OCI-LY3 (cell line): ENCODE results near the gene RBM19.

ENCODE experiments used
- CTCF ChIP-seq: fragments of 200-600, 300-600 bp; sonication (generic); IDR thresholded peaks from 2 replicates; pipeline ENCODE4 v1.5.1; 2014; ENCODE audit warnings: antibody characterized with exemption, low read length, low read depth
- EZH2phosphoT487 ChIP-seq: fragments of 200-600 bp; shearing (Covaris generic); IDR thresholded peaks from 2 replicates; pipeline ENCODE4 v1.6.1; 2018; ENCODE audit warnings: antibody characterized with exemption, mixed run types, low read depth

- no peak for TF ChIP-seq EZH2phosphoT487
- TF ChIP-seq CTCF, result no peak
These were observed 139.2 kb downstream of the RBM19 start for GRCh38 chr12:113826805-113827538.
